Activated gamma-delta T cell treated with Interleukin-2 at 50 U/mL for 16 hours (primary cell): Measurements from ENCODE around the gene STAG1.
"Not testable (repeated sequence)": the region's sequence is repeated elsewhere in the genome, so short reads cannot be mapped to it uniquely, and the experiment has no call there.

Experiments used
- DNase-seq: peaks from one replicate; pipeline ENCODE4 v3.0.0-alpha.2; 2020

Gene STAG1

DNA sequence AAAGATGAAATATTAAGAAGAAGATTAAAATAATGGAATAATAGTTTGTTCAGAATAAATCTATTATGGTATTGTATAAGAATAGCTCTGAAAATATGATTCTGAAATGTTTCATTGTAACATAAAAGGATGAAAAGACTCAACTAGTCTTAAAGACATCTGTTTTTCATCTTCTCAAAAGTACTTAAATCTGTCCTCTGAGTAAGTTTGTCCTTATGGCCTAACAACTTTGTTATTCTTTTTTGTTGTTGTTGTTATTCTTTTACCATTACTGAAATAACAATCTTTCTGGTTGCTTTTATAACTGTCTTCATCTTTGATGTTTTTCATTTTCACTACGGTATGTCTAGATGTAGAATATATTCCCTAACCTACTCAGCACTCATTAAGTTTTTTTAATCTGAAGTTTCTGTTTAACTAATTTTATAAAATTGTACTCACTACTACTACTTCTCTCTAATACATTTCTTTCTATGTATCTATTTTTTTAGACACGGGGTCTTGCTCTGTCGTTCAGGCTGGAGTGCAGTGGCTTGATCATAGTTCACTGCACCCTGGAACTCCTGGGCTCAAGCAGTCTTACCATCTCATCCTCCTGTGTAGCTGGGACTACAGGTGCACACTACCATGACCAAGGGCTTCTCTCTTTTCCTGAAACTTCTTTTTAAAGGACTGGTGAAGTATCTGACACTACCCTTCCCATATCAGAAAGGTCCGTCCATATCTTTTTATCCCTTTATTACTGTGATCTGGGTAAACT lies 261.4 kb downstream of the STAG1 start:
- no peak for DNase-seq

DNA sequence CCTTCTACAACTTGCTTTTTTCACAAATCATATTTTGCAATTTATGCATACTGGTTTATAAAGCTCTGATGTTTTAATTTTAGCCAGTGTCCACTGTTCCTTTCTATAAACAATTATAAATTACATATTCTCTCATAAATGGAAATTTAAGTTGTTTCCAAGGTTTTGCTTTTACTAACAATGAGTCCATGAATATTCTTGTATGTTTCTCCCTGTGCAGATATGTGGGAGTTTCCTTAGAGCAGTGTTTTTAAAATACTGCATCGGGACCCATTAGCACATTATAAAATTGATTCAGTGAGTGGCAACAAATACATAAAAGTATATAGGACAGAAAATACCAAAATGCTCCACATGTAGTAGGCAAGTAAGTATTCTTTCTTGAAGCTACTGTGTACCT lies 266.4 kb downstream of the STAG1 start:
- DNase-seq, result no peak

DNA sequence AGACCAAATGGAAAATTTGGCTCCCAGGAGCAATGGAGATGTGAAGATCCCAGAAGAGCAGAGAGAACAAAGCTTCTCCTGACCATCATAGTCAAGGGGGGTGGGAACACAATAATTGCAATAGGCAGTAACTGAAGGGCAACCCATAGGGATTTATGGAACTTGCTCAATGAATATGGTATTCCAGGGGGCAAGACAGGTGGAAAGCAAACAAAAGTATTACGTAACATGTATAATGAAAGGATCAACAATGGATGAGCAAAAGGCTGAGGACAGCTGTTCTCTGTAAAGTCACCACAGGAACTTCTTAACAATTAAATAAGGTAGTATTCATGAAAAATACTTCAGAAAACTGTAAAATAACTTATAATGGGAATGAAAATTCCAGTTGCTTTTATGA lies 275.9 kb downstream of the STAG1 start:
- DNase-seq, result no peak

DNA sequence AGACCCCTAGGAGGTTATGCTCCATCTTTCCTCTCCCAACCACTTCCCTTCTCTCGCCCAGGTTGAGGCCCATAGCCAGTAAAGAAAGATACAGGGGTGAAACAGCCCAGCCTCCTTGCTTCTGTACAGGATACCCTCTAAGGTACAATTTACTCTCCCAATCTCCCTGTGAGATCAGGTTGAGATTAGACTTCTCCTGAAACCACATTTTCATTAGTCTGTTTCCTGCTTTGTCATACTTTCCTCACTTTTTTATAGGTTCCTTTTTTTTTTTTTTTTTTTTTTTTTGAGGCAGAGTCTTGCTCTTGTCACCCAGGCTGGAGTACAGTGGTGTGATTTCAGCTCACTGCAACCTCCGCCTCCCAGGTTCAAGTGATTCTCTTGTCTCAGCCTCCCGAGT lies 277.3 kb downstream of the STAG1 start:
- not testable (repeated sequence) for DNase-seq

DNA sequence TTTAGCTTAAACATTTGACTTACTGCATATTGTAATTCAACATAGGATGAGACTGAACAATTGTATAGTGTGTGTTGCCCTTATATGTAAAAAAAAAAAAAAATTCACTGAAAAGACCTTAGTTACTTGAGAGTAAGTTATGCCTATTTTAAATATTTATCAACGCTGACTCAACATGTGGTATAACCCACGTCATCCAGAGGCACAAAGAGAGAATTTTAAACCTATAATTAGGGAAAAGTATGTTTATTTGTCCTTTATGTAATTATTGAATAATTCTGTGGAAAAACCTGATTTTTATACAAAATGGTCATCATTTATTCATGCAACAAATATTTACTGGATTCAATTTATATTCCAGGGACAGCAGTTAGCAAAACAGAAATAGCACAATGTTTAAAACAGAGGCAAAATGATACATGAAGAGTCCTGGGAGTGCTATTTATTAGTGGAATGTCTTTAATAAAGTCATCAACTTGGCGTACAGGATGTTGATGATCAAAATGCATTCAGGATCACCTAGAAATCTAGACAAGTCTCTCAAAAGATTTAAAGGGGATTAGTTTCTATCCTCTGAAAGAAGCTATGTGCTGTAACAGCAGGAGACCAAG lies 278.4 kb downstream of the STAG1 start:
- no peak for DNase-seq

DNA sequence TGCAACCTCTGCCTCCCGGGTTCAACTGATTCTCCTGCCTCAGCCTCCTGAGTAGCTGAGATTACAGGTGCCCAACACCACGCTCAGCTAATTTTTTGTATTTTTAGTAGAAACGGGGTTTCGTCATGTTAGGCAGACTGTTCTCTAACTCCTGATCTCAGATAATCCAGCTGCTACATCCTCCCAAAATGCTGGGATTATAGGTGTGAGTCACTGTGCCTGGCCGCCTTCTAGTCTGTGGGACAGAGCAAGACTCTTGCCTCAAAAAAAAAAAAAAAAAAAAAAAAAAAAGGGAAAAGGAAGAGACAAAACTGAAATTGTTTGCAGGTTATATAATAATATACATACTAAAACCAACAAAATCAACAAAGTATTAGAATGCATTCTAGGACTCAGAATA lies 286.9 kb downstream of the STAG1 start:
- no peak for DNase-seq

DNA sequence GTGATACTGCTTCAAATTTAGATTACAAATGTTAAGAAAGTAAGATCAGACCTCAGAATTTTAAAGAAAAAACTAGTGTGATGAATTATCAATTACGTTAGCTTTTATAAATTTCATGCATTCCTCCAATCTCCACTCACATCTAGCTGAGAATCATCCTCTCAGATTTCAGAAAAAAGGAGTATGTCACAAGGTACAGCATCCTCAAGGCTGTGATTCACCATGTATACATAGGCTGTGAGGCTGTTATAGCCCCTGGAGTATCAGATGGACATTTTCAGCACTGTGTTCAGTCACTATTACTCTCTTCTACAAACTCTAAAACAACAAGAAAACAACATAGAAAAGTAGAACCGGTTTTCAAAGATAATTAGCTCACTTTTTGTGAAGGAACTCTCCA lies 287.7 kb downstream of the STAG1 start:
- no peak for DNase-seq

DNA sequence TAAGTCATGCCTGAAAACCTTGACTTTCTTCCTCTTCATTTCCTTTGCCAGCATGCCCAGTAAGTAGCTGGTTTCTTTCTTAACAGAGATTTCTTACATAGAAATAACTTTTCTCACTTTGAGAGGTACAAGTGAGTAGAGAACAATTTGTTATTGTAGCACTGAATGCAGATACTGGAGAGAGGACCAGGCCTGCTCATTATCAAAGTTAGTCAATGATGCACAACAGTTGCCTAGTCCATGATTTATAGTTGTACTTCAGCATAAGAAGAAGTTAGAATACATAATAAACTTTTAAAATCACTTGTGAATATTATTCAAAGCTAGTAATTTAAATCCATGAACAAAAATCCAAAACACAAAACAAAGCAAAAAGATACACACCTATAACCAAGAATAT lies 289.0 kb downstream of the STAG1 start:
- no peak for DNase-seq

DNA sequence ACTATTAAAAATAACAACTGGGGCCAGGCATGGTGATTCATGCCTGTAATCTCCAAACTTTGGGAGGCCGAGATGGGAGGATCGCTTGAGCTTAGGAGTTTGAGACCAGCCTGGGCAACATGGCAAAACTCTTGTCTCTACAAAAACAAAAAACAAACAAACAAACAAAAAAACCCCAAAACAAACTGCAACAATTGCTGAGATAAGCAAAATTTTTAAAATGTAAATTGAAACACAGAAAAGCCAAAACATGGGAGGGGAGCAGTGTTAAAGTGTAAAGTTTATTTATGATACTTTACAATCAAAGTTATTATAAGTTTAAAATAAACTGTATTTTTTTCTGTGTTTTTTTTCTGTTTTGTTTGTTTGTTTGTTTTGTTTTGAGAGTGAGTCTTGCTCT lies 294.4 kb downstream of the STAG1 start:
- DNase-seq, result no peak

DNA sequence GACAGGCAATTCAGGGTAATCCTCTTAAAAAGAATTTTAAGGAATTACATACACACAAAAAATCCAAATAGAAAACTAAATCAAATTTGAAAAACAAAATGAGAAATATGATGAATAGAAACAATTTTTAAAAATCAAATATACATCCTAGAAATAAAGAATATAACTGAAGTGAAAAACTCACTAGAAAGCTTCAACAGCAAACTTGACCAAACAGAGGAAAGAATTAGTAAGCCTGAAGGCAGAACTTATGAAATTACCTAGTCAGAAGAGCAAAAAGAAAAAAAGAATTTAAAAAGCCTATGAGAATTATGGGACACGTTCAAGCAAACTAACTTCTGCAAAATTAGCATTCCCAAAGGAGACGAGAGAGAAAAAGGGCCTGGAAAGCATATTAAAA lies 296.0 kb downstream of the STAG1 start:
- DNase-seq, result no peak

DNA sequence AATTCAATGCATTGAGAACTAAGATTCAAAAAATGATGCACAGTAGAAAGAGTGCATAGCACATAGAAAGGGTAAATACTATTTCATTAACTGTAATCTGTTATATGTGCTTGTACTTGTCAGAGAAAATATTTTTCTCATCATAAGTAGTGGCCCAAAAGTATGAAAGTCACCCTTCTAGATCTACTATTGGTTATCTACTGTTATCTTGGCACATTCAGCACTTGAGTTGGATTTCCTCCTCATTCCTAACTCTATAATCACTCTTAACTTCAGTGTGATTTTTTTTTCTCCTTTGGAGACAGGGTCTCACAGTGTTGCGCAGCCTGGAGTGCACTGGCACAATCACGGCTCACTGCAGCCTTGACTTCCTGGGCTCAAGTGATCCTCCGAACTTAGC lies 307.6 kb downstream of the STAG1 start:
- no peak for DNase-seq

DNA sequence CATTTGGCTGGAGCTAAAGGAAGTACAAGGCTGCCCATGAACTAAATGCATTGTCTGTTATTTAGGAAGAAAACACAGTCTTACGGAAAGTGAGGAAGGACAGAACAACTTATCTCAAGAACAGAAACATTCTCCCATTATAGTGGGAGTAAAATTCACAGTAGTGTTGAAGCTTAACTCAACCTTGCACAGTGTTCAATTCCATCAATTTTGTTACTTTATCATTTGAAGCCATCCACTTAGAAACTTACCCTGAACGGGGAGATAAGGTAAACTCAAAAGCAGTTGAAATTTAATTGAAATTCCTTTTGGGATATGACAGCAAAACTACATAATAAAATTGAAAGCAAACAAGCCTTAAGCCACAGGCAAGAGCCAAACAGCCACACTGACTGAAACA lies 315.1 kb downstream of the STAG1 start:
- DNase-seq, result no peak

DNA sequence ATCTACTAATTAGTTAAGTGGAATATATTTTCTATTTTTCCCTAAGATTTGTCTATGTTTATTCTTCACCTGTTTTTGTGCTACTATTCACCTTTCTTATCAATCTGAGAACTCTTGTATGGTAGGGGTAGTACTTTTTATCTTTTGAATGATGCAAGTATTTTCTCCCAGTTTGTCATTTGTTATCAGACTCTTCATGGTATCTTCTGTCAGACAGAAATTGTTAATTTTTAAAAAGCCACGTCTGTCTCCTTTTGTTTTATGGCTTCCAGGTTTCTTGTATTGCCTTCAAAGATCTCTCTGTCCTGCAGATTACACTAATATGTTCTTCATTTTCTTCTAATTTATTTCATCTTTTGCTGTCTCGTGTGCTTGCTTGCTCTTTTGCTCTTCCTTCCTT lies 317.7 kb downstream of the STAG1 start:
- DNase-seq, result no peak

DNA sequence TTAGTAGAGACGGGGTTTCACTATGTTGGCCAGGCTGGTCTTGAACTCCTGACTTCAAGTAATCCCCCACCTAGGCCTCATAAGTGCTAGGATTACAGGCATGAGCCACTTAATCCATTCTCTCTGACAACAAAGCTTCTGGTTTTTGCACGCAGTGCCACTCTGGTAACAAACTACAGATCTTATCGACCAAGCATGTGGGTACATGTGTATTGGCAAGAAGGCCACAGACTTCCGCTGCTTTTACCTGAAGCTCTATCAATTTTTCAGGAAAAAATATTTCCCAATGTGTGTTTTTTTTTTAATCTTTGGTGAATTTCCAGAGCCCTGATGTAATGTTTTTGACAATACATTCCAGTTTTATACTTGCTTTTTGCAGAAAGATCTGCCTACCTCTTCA lies 319.5 kb downstream of the STAG1 start:
- no peak for DNase-seq

DNA sequence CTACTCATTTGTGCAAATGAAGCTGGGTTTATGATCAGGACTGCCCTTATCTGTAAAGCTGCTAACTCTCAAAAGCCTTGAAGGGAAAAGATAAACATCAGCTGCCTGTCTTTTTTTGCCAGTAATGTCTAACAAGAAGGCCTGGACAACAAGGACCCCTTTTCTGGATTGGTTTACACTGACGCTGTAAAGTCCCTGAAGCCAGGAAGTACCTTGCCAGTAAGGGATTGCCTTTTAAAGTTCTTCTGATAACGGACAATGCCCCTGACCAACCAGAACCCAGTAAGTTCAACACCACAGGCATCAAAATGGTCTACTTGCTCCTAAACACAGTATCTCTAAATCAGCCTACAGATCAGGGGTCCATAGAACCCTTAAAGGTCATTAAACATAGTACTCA lies 324.0 kb downstream of the STAG1 start:
- no peak for DNase-seq

DNA sequence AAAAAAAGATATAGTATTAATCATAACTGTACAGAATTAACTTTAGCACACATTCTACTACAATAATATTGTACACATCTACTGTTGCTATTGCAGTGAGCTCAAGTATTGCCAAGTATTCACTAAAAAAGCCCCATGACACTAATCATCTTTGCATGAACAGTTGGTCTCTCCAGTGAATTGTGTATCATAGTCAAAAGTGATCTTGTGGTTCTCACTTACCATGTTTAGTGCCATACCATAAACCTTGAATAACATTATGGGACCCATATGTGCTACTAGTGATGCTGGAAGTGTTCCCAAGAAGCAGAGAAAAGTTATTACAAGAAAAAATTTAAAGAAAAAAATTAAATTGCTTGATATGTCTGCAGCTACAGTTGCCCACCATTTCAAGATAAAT lies 324.9 kb downstream of the STAG1 start:
- DNase-seq, result no peak

DNA sequence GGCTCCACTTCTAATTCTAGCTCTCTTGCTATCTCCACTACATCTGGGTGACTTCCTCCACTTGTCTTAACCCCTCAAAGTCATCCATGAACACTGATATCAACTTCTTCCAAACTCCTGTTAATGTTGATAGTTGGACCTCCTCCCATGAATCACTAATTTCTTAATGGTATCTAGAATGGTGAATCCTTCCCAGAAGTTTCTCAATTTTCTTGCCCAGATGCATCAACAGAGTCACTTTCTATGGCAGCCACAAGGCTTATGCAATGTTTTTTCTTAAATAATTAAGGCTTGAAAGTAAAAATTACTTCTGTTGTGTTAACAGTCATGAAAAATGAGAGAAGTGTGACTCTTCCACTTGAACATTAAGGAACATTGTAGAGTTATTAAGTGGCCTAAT lies 337.7 kb downstream of the STAG1 start:
- DNase-seq, result no peak

DNA sequence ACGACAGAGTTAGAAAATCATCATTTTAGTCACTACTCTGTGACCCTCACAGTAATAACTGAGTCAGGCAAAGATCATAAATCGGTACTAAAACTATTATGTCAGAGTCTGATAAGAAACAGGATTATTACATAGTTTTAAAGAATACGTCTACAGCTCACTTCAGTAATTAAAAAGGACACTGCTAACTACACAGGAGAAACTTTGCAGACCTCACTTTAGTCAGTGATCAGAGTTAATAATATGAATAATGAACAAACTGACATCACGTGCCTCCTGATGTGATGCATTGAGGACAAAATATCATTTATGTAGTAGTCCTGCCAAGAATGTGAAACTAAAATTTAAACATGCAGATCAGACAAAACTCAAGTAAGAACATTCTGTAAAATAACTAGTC lies 339.9 kb downstream of the STAG1 start:
- DNase-seq, result no peak

DNA sequence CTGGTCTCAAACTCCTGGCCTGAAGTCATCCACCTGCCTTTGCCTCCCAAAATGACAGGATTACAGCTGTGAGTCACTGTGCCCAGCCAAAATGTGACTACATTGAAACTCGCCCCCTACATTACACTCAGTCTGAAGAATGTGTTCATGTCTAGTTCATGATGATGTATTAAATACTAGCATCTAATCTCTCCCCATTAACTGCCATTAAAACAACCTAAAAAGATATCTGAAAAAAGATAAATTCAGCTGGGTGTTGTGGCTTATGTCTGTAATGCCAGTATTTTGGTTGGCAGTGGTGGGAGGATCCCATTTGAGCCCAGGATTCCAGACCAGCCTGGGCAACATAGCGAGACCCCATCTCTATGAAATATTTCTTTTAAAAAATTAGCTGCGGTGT lies 342.6 kb downstream of the STAG1 start:
- DNase-seq, result no peak

DNA sequence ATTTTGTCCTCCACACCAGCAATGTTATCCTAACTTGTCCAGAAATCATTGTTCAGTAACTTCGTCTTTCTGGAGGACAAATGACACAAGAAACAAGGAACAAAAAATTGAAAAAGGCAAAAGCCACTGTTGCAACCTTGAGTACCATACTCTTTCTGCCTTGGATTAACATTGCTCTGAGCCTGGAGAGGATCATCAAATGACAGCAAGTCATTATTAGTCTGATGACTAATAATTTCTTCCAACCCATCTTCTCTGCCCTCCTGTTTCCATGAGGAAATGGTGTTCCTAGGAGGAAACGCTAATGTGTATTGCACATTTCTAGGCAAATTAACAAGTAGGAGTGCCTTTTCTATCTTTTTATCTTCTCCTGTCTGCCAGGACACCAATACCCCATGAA lies 348.1 kb downstream of the STAG1 start:
- DNase-seq, result no peak

DNA sequence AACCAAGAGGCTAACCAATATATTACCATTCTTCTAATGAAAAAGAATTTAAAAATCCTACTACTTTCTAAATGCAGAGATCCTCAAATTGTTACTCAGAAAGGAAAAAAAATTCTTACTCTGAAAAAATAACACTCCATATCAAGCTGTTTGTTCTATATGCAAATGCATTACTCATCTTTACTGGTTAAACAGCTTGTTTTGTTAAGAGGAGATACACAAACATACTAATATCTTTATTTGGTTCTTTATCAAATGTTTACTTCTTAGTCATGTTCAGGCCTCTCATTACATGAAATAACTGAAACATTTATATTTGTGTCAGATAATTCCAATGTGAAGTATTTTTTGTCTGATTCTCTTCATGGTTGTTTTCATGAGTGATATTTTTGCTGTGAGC lies 355.3 kb downstream of the STAG1 start:
- no peak for DNase-seq

DNA sequence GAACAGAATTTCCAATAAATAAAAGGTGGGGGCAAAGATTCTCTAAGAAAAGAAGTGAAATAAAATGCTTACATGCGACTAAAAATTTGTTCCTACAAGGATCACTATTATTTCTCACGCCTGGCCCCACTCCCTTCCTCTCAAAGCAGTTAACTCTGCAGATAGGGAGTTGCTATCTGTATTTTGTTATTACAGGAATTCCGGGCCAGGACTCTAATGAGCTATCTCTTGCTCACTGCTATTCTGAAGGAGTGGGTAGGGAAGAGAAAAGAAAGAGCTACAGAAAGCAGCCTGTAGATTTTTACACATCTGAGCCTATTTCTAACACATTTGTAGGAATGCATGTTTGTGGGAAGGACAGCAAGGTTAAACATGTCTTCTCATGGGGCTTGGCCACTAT lies 361.6 kb downstream of the STAG1 start:
- no peak for DNase-seq

DNA sequence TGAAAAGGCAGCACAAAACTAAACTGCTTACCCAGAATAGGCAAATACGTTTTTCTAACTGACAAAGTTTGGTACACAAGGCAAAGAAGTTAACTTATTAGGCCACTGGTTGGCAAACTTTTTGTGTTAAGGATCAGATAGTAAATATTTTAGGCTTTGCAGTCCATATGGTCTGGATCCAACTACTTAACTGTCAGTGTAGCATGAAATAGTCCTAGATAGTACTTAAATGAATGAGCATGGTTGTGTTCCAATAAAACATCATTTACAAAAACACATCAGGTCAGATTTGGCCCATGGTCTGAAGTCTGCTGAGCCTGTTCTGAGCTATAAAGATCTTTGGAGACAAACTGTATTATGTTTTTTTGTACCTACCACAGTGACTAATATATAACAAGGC lies 365.1 kb downstream of the STAG1 start:
- DNase-seq, result no peak

DNA sequence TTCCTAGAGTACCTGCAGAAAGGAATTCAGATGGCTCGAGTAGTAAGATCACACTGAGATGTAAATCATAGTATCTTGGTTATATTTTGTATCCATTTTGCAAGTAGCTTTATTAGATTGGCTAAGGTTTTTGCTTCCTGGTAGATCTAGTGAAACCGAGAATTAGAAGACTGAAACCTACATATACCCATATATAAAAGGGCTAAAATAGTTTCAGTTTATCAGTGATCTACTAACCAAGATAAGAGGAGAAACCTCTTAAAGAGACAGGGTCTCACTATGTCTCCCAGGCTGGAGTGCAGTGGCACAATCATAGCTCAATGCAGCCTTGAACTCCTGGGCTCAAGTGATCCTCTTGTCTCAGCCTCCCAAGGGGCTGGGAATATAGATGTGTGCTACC lies 366.7 kb downstream of the STAG1 start:
- no peak for DNase-seq

DNA sequence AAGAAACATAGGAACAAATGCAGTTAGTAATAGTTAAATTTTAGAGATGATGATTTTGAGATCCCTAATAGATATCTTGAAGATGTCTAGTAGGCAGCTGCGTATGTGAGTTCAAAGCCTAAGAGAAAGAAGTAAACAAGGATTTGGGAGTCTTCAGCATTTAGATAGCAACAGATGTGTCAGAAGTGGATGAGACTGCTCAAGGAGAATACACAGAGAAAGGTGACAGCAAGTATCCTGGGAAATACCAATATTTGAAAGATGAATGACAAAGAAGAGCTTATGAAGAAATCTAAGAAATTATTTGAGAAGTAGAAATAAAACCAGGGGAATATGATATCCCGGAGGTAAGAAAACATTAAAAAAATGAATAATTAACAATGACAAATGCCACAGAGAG lies 371.1 kb downstream of the STAG1 start:
- DNase-seq, result no peak
